KMS-11 (cell line): ENCODE measurements around the gene KIFC3.

Experiments
- H2AFZ ChIP-seq: fragments of 200-600 bp; sonication (generic); 2 replicates; pipeline ENCODE4 v1.6.1; 2016; ENCODE audit warnings: antibody characterized with exemption, mixed run types, low read depth
- H3K27ac ChIP-seq: fragments of 200-600 bp; sonication (generic); 2 replicates; pipeline ENCODE4 v1.6.1; 2016; ENCODE audit warnings: mild to moderate bottlenecking, mixed run types
- H3K27me3 ChIP-seq: fragments of 200-600 bp; sonication (generic); 2 replicates; pipeline ENCODE4 v1.6.1; 2017; ENCODE audit warnings: mild to moderate bottlenecking, low read depth, mixed run types, moderate library complexity; ENCODE audit not compliant: insufficient read depth
- H3K36me3 ChIP-seq: fragments of 200-600 bp; sonication (generic); 2 replicates; pipeline ENCODE4 v1.6.1; 2017; ENCODE audit warnings: mild to moderate bottlenecking, mixed run types; ENCODE audit not compliant: insufficient read depth
- H3K4me1 ChIP-seq: fragments of 200-600 bp; sonication (generic); 2 replicates; pipeline ENCODE4 v1.6.1; 2016; ENCODE audit warnings: mild to moderate bottlenecking, low read depth, mixed run types; ENCODE audit not compliant: poor library complexity, severe bottlenecking
- H3K4me2 ChIP-seq: fragments of 200-600 bp; sonication (generic); 2 replicates; pipeline ENCODE4 v1.7.0; 2016; ENCODE audit warnings: mild to moderate bottlenecking, mixed run types
- H3K4me3 ChIP-seq: fragments of 200-600 bp; sonication (generic); IDR thresholded peaks from 2 replicates; pipeline ENCODE4 v1.6.1; 2017; ENCODE audit warnings: low read depth, low read length, mixed read lengths; ENCODE audit not compliant: insufficient read depth
- H3K79me2 ChIP-seq: fragments of 200-600 bp; sonication (generic); 2 replicates; pipeline ENCODE4 v1.6.1; 2016; ENCODE audit warnings: low read depth, mixed run types; ENCODE audit not compliant: insufficient read depth
- H3K9ac ChIP-seq: fragments of 200-600 bp; sonication (generic); 2 replicates; pipeline ENCODE4 v1.6.1; 2016; ENCODE audit warnings: mild to moderate bottlenecking, mixed run types
- H4K20me1 ChIP-seq: fragments of 200-600 bp; sonication (generic); 2 replicates; pipeline ENCODE4 v1.6.1; 2016; ENCODE audit warnings: mild to moderate bottlenecking, mixed run types; ENCODE audit not compliant: insufficient read depth
- CTCF ChIP-seq: fragments of 200-600 bp; sonication (generic); conservative IDR thresholded peaks from 2 replicates; pipeline ENCODE4 v1.6.1; 2017; ENCODE audit warnings: low read depth, mild to moderate bottlenecking, antibody characterized with exemption, low read length, moderate library complexity, mixed read lengths

Gene KIFC3

GRCh38 chr16:57773019-57773418, 29.3 kb downstream of the KIFC3 start:
- Histone ChIP-seq H3K36me3 (no peaks in the 10 kb centered on the region), H4K20me1 (no peaks in the 10 kb centered on the region), H3K4me3 (no peak overlapping the region)

GRCh38 chr16:57771141-57771785, 31.0 kb downstream of the KIFC3 start:
- no peaks in the 10 kb centered on the region for H4K20me1 ChIP-seq
- H3K9ac ChIP-seq, result no peak overlapping the region
- no peaks in the 10 kb centered on the region for H3K36me3 ChIP-seq
- H3K4me1 ChIP-seq, result no peaks in the 10 kb centered on the region
- no peak overlapping the region for H2AFZ ChIP-seq
- H3K4me3 ChIP-seq, result no peak overlapping the region
- no peaks in the 10 kb centered on the region for H3K79me2 ChIP-seq
- TF ChIP-seq CTCF, result no peak
- no peak overlapping the region for H3K27ac ChIP-seq
- no peak overlapping the region for H3K4me2 ChIP-seq
- H3K27me3 ChIP-seq, result no peaks in the 10 kb centered on the region

More at GRCh38 chr16:57773019-57773418, 29.3 kb downstream of the KIFC3 start:
- Histone ChIP-seq H3K79me2 (no peaks in the 10 kb centered on the region), H3K27ac (no peak overlapping the region), H2AFZ (no peak overlapping the region), H3K4me1 (no peaks in the 10 kb centered on the region), H3K27me3 (no peaks in the 10 kb centered on the region), H3K4me2 (no peak overlapping the region), H3K9ac (no peak overlapping the region)
- no peak for TF ChIP-seq CTCF

DNA sequence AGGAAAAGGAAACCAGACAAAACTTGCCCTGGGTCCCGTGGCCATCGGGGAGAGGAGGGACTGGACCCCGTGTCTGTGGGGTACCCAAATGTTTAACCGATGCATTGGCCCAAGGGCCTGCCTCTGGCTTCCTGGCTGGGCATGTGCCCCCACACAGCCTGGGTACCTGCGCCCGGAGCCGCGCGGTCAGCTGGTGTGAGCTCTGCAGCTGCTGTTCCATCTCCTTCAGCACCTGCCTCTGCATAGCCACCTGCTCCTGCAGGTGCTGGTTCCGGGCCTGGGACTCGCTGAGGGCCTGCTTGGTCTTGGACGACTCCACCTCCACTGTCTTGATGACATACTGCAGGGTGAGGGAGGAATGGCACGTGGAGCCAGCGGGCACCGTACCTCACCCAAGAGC, 31.9 kb downstream of the KIFC3 start:
- no peak for TF ChIP-seq CTCF
- Histone ChIP-seq H3K79me2 (no peaks in the 10 kb centered on the region), H3K4me2 (no peak overlapping the region), H3K27me3 (no peaks in the 10 kb centered on the region), H3K4me1 (no peaks in the 10 kb centered on the region), H2AFZ (no peak overlapping the region), H3K4me3 (no peak overlapping the region), H3K36me3 (no peaks in the 10 kb centered on the region), H4K20me1 (no peaks in the 10 kb centered on the region), H3K9ac (no peak overlapping the region), H3K27ac (no peak overlapping the region)

DNA sequence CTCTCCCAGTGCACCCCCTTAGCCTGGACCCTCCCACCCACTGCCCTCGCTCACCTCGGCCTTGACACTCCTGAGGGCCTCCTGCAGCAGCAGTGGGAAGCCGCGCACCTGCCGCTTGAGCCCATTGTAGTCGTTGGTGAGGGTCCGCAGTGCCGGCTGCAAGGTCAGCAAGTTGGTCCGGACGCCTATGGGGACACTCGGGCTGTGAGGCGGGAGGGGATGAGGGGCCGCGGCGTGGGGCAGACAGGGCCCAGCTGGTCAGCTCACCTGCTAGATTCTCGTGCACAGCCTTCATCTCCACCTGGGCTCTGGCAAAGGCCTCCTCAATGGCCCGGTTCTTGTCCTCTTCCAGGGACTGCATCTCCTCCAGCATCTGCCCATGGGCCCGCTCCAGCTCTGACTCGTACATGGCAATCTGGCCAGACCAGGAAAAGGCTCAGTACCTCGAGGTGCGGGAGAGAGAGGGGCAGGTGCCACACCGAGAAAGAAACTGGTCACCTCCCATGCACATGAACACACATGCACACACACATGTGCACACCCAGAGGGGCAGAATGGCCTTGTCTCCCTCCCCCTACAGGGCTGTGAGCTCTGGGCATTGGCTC, 32.6 kb downstream of the KIFC3 start:
- TF ChIP-seq CTCF, result no peak
- Histone ChIP-seq H3K27ac (no peak overlapping the region), H3K27me3 (no peaks in the 10 kb centered on the region), H3K9ac (no peak overlapping the region), H3K79me2 (no peaks in the 10 kb centered on the region), H3K4me2 (no peak overlapping the region), H3K36me3 (no peaks in the 10 kb centered on the region), H4K20me1 (no peaks in the 10 kb centered on the region), H2AFZ (no peak overlapping the region), H3K4me1 (no peaks in the 10 kb centered on the region), H3K4me3 (no peak overlapping the region)
